Left lung (tissue), 10 donors: ENCODE results near the gene HLA-DMA. TPM values are rescaled to one million over a fixed set of nuclear protein-coding genes. Genes with fewer than 3 reads are reported as not detected.

Experiments
- ATAC-seq: fragments of 200-7000 bp; cut with Tn5 transposase; one replicate; pipeline ENCODE4 v1.9.1; 2020; ENCODE audit warnings: moderate library complexity
- DNase-seq, 4 donors: peaks; one replicate each; pipeline ENCODE4 v3.0.0-alpha.2; 2013 to 2020
- H3K27ac ChIP-seq, 2 donors: fragments of 200-600 bp; sonication (generic) in 1 of 2; one replicate each; pipeline versions ENCODE4 v1.5.0 to v1.8.0; 2020 to 2021
- H3K27me3 ChIP-seq, 2 donors: fragments of 200-600 bp; sonication (generic) in 1 of 2; one replicate each; pipeline versions ENCODE4 v1.5.0 to v1.8.0; 2020 to 2021
- H3K36me3 ChIP-seq, 2 donors: fragments of 200-600 bp; sonication (generic) in 1 of 2; one replicate each; pipeline versions ENCODE4 v1.5.0 to v1.8.0; 2020 to 2021
- H3K4me1 ChIP-seq, 2 donors: fragments of 200-600 bp; one replicate each; pipeline ENCODE4 v1.8.0; 2021
- H3K4me3 ChIP-seq, 2 donors: fragments of 200-600 bp; sonication (generic) in 1 of 2; one replicate each; pipeline versions ENCODE4 v1.5.0 to v1.8.0; 2020 to 2021; ENCODE audit warnings: mild to moderate bottlenecking in 1 of 2
- H3K9me3 ChIP-seq, 2 donors: fragments of 200-600 bp; sonication (generic) in 1 of 2; one replicate each; pipeline versions ENCODE4 v1.5.0 to v1.8.0; 2020 to 2021
- CTCF ChIP-seq, 2 donors: fragments of 200-600 bp; sonication (generic) in 1 of 2; IDR thresholded peaks; one replicate each; pipeline versions ENCODE4 v1.5.0 to v1.8.0; 2021; ENCODE audit warnings: antibody characterized with exemption in 2 of 2
- intact Hi-C, 2 donors: fragments of 100-400 bp; cut with DNase I; formaldehyde crosslinking; loops; one replicate each; pipeline versions ENCODE4 v1.11.2 to v1.14.2; 2022
- polyA plus RNA-seq, 6 donors: library from polyadenylated mRNA; unstranded; fragments of 120-200 nt; gene quantifications; one replicate each; pipeline ENCODE4 v1.2.1, GENCODE V29; 2013; ENCODE audit not compliant: insufficient read length in 6 of 6
- total RNA-seq, 2 donors: library from RNA; stranded (reverse); fragmentation: NEBNext Ultra II Directional; extraction: Animal tissue kit (Norgen Biotek cat#: 25700); gene quantifications; one replicate each; pipeline ENCODE4 v1.2.1, GENCODE V29; 2021
- donor health status: DM: no; HTN: yes; CAD: no.
- donor health status: DM: no; HTN: no; CAD: no.

Gene HLA-DMA
- total and polyA plus RNA-seq, 8 donors = 9.4 to 159 (median 22.0) TPM

DNA sequence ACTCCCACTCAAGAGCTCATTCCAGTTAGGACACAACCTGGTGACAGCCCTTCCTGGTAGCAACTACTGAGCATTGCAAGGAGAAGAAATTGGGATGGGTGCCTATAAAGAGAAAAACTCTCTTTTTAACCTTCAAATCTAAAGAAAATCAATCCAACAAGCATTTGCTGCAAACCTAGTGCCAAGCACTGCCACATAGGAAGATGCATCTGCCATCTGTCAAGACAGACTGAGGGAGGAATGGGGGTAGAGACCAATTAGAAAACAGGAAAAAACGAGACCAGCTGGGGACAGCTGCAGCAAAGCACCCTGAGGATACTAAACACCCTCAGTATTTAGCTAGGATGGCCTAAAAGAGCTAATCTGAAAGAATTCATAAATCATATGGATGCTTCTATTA, 39.9 kb downstream of the HLA-DMA start:
- Histone ChIP-seq H3K36me3 (no peaks in the 10 kb centered on the region), H3K27me3 (no peaks in the 10 kb centered on the region), H3K9me3 (no peaks in the 10 kb centered on the region), H3K27ac (no peak overlapping the region), H3K4me3 (no peak overlapping the region), H3K4me1 (no peaks in the 10 kb centered on the region)
- no peak for TF ChIP-seq CTCF (IDR thresholded peaks at IDR 0.05)
- intact Hi-C loops = no loop called here
- ATAC-seq (no peak), DNase-seq (no peak)

DNA sequence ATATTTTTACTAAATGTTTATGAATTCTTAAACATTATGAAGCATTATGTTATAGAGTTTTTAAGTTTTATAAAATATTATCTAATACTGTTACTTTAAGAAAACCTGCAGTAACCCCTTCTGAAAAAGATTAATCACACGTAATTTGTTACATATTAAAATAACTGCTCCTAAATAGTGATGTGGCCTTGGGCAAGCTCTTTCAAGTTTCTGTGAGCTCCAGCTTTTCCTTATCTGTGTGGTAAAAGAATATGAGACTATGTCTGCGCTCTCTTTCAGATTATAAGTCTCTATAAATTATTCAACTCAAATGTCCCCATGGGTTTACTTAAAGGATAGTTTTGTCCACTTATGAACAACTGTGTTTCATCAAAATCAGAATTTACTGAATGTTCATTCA, 44.0 kb downstream of the HLA-DMA start:
- no peak for TF ChIP-seq CTCF (IDR thresholded peaks at IDR 0.05)
- no peak overlapping the region for H3K27ac ChIP-seq
- no peak for DNase-seq
- no peak for ATAC-seq
- H3K4me1 ChIP-seq = peaks cover 0 to 5% of the 10 kb centered on the region in 2 donors
- intact Hi-C loops = no loop called here
- H3K4me3 ChIP-seq = no peak overlapping the region
- H3K27me3 ChIP-seq = no peaks in the 10 kb centered on the region
- no peaks in the 10 kb centered on the region for H3K36me3 ChIP-seq
- H3K9me3 ChIP-seq = no peaks in the 10 kb centered on the region

- DNase-seq (no peak), ATAC-seq (no peak)
- no peak overlapping the region for H3K27ac ChIP-seq
- peaks cover 0 to 5% of the 10 kb centered on the region in 2 donors for H3K4me1 ChIP-seq
- H3K4me3 ChIP-seq = no peak overlapping the region
- no peak for TF ChIP-seq CTCF (IDR thresholded peaks at IDR 0.05)
- intact Hi-C loops = no loop called here
- no peaks in the 10 kb centered on the region for H3K27me3 ChIP-seq
- H3K9me3 ChIP-seq = no peaks in the 10 kb centered on the region
- H3K36me3 ChIP-seq = no peaks in the 10 kb centered on the region
Observed at GRCh38 chr6:32906539-32906938, 46.4 kb downstream of the HLA-DMA start.

DNA sequence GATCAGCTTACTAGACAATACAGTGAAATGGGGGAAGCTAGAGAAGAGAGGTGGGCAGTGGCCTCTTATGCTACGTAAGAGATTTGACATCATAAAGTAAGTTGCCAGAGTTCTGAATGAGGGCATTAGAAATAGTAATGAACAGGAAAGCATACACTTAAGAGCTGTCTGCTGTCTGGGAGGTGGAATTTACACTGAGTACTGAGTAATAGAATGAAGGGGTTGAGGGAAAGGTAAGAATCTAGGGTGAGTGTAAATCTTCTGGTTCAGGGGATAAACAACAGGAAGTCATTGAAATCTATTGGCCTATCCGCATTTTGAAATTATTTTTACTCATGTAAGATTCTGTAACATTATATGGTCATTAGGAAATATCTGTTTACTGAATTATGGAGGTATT, 47.8 kb downstream of the HLA-DMA start:
- no peak for TF ChIP-seq CTCF (IDR thresholded peaks at IDR 0.05)
- DNase-seq (no peak), ATAC-seq (peak; percentile 24)
- intact Hi-C loops = no loop called here
- H3K27ac ChIP-seq = no peak overlapping the region
- peaks cover 0 to 4% of the 10 kb centered on the region in 2 donors for H3K36me3 ChIP-seq
- no peaks in the 10 kb centered on the region for H3K9me3 ChIP-seq
- no peaks in the 10 kb centered on the region for H3K27me3 ChIP-seq
- H3K4me1 ChIP-seq = peaks cover 0 to 5% of the 10 kb centered on the region in 2 donors
- no peak overlapping the region for H3K4me3 ChIP-seq

GRCh38 chr6:32903952-32904351, 48.9 kb downstream of the HLA-DMA start:
- intact Hi-C loops = no loop called here
- Histone ChIP-seq H3K36me3 (peaks cover 0 to 4% of the 10 kb centered on the region in 2 donors), H3K27ac (no peak overlapping the region), H3K4me3 (no peak overlapping the region), H3K27me3 (no peaks in the 10 kb centered on the region), H3K9me3 (no peaks in the 10 kb centered on the region), H3K4me1 (peaks cover 0 to 5% of the 10 kb centered on the region in 2 donors)
- no peak for TF ChIP-seq CTCF (IDR thresholded peaks at IDR 0.05)
- no peak for DNase-seq
- ATAC-seq = no peak

Other genes starting within 250 kb of the HLA-DMA start
- 1 to 10 TPM in 1 of 2 donors, under 1 TPM in 1; 0.37 to 7.0 TPM for gene HLA-DQA2, start 211.7 kb downstream of the HLA-DMA start, total RNA-seq
- gene HLA-DQA2, start 211.7 kb downstream of the HLA-DMA start, polyA plus RNA-seq = 1 to 10 TPM in 4 of 6 donors, under 1 TPM in 2; 0.57 to 2.2 (median 1.4) TPM
- gene HLA-DQB2, start 189.6 kb downstream of the HLA-DMA start, total RNA-seq = 10 to 100 TPM in 1 of 2 donors, 1 to 10 TPM in 1; 1.5 to 31.3 TPM
- 1 to 10 TPM in 3 of 6 donors, under 1 TPM in 2, not detected in 1; 0.47 to 2.0 (median 1.2) TPM for gene HLA-DQB2, start 189.6 kb downstream of the HLA-DMA start, polyA plus RNA-seq
- 1 to 10 TPM; 1.5 to 2.8 TPM for gene HLA-DOB, start 136.1 kb downstream of the HLA-DMA start, total RNA-seq
- under 1 TPM; 0.24 to 0.79 (median 0.49) TPM for gene HLA-DOB, start 136.1 kb downstream of the HLA-DMA start, polyA plus RNA-seq
- gene TAP2, start 114.4 kb downstream of the HLA-DMA start, total RNA-seq = 10 to 100 TPM; 75.9 to 90.0 TPM
- gene TAP2, start 114.4 kb downstream of the HLA-DMA start, polyA plus RNA-seq = 10 to 100 TPM; 14.3 to 24.7 (median 15.9) TPM
- gene PSMB8, start 109.0 kb downstream of the HLA-DMA start, total RNA-seq = 100 to 1,000 TPM in 1 of 2 donors, 10 to 100 TPM in 1; 93.6 to 122 TPM
- 10 to 100 TPM; 37.9 to 46.2 (median 41.4) TPM for gene PSMB8, start 109.0 kb downstream of the HLA-DMA start, polyA plus RNA-seq
- gene TAP1, start 99.4 kb downstream of the HLA-DMA start, total RNA-seq = 10 to 100 TPM; 79.3 to 99.2 TPM
- gene TAP1, start 99.4 kb downstream of the HLA-DMA start, polyA plus RNA-seq = 10 to 100 TPM; 19.0 to 22.5 (median 20.1) TPM
- 10 to 100 TPM; 50.0 to 67.9 TPM for gene PSMB9, start 98.9 kb downstream of the HLA-DMA start, total RNA-seq
- gene PSMB9, start 98.9 kb downstream of the HLA-DMA start, polyA plus RNA-seq = 10 to 100 TPM; 12.9 to 17.9 (median 15.4) TPM
- gene HLA-DMB, start 12.1 kb downstream of the HLA-DMA start, total RNA-seq = 10 to 100 TPM; 59.0 to 91.0 TPM
- gene HLA-DMB, start 12.1 kb downstream of the HLA-DMA start, polyA plus RNA-seq = 10 to 100 TPM in 3 of 6 donors, 1 to 10 TPM in 3; 7.4 to 12.0 (median 9.6) TPM
- gene BRD2, start 15.5 kb upstream of the HLA-DMA start, total RNA-seq = 100 to 1,000 TPM; 125 to 174 TPM
- 100 to 1,000 TPM; 282 to 317 (median 302) TPM for gene BRD2, start 15.5 kb upstream of the HLA-DMA start, polyA plus RNA-seq
- gene HLA-DOA, start 56.5 kb upstream of the HLA-DMA start, total RNA-seq = 10 to 100 TPM; 15.3 to 20.6 TPM
- gene HLA-DOA, start 56.5 kb upstream of the HLA-DMA start, polyA plus RNA-seq = 1 to 10 TPM; 1.8 to 3.3 (median 2.9) TPM
- gene HLA-DPA1, start 120.6 kb upstream of the HLA-DMA start, total RNA-seq = 100 to 1,000 TPM; 354 to 476 TPM
- 10 to 100 TPM; 14.9 to 46.7 (median 32.0) TPM for gene HLA-DPA1, start 120.6 kb upstream of the HLA-DMA start, polyA plus RNA-seq
- gene HLA-DPB1, start 122.9 kb upstream of the HLA-DMA start, total RNA-seq = 100 to 1,000 TPM; 206 to 326 TPM
- 10 to 100 TPM; 15.2 to 30.3 (median 24.1) TPM for gene HLA-DPB1, start 122.9 kb upstream of the HLA-DMA start, polyA plus RNA-seq
- gene COL11A2, start 239.4 kb upstream of the HLA-DMA start, total RNA-seq = under 1 TPM; 0.45 to 0.87 TPM
- gene COL11A2, start 239.4 kb upstream of the HLA-DMA start, polyA plus RNA-seq = 1 to 10 TPM; 2.6 to 9.5 (median 4.1) TPM
- gene RXRB, start 247.6 kb upstream of the HLA-DMA start, total RNA-seq = 10 to 100 TPM; 35.4 to 37.1 TPM
- 10 to 100 TPM; 55.1 to 76.2 (median 62.9) TPM for gene RXRB, start 247.6 kb upstream of the HLA-DMA start, polyA plus RNA-seq
- gene SLC39A7, start 247.8 kb upstream of the HLA-DMA start, total RNA-seq = 100 to 1,000 TPM; 131 to 149 TPM
- gene SLC39A7, start 247.8 kb upstream of the HLA-DMA start, polyA plus RNA-seq = 100 to 1,000 TPM in 2 of 6 donors, 10 to 100 TPM in 4; 71.9 to 103 (median 98.8) TPM